ENCODE results near the gene PKHD1. TPM values are rescaled to one million over a fixed set of nuclear protein-coding genes. Genes with fewer than 3 reads are reported as not detected.
A peak's percentile ranks its signal among the peaks of the same experiment; 100 is the strongest.

PKHD1 gene
- total RNA-seq, 2 donors from 2014 or later = 33.3 to 53.4 TPM

- intact Hi-C loops (cut with DNase I) = no loop called here
- Histone ChIP-seq H3K9me3 (no peaks in the 10 kb centered on the region), H3K27me3 (no peaks in the 10 kb centered on the region), H3K4me1 (peaks cover 29% of the 10 kb centered on the region), H3K36me3 (replicated peaks in 1 of 2; ENCODE audit: insufficient read depth in 1 of 2, low read depth in 2 of 2) (no peaks in the 10 kb centered on the region), H3K4me3 (no peak overlapping the region), H3K27ac (peak overlapping the region in 3 of 4 donors; percentile 1 to 81 (median 74))
- TF ChIP-seq POLR2A (IDR thresholded peaks at IDR 0.05) = no peak
- no peak for TF ChIP-seq CTCF (IDR thresholded peaks at IDR 0.05)
- ATAC-seq = peak; percentile 47
- DNase-seq = peak in 2 of 4 donors; percentile 16 to 21
- WGBS, 2 donors = 78 to 84% methylated on average over 1 of the region's 1 CpG
These were observed 35.8 kb upstream of the PKHD1 start for GRCh38 chr6:52123251-52123650.

- no peak for TF ChIP-seq CTCF (IDR thresholded peaks at IDR 0.05)
- TF ChIP-seq POLR2A (IDR thresholded peaks at IDR 0.05) = no peak
- Histone ChIP-seq H3K27ac (no peak overlapping the region), H3K27me3 (no peaks in the 10 kb centered on the region), H3K4me3 (no peak overlapping the region), H3K4me1 (peaks cover 4% of the 10 kb centered on the region), H3K36me3 (replicated peaks in 1 of 2; ENCODE audit: insufficient read depth in 1 of 2, low read depth in 2 of 2) (no peaks in the 10 kb centered on the region), H3K9me3 (no peaks in the 10 kb centered on the region)
- WGBS, 2 donors = 76 to 81% methylated on average over 1 of the region's 1 CpG
- ATAC-seq = no peak
- DNase-seq = no peak
- intact Hi-C loops (cut with DNase I) = no loop called here
These were observed 29.9 kb upstream of the PKHD1 start for GRCh38 chr6:52117352-52117751.

GRCh38 chr6:52116605-52116948 is 29.2 kb upstream of the PKHD1 start:
- Histone ChIP-seq H3K9me3 (no peaks in the 10 kb centered on the region), H3K27ac (no peak overlapping the region), H3K4me1 (peaks cover 4% of the 10 kb centered on the region), H3K27me3 (no peaks in the 10 kb centered on the region), H3K4me3 (no peak overlapping the region), H3K36me3 (replicated peaks in 1 of 2; ENCODE audit: insufficient read depth in 1 of 2, low read depth in 2 of 2) (no peaks in the 10 kb centered on the region)
- intact Hi-C loops (cut with DNase I) = no loop called here
- TF ChIP-seq CTCF (IDR thresholded peaks at IDR 0.05) (no peak), POLR2A (IDR thresholded peaks at IDR 0.05) (no peak)
- ATAC-seq (no peak), DNase-seq (no peak)

GRCh38 chr6:52115891-52116604 is 28.6 kb upstream of the PKHD1 start:
- intact Hi-C loops (cut with DNase I) = no loop called here
- TF ChIP-seq CTCF (IDR thresholded peaks at IDR 0.05) = no peak
- TF ChIP-seq POLR2A (IDR thresholded peaks at IDR 0.05) = no peak
- ATAC-seq = no peak
- no peak for DNase-seq
- H3K27ac ChIP-seq = peak overlapping the region in 1 of 4 donors; percentile 7
- 23% methylated on average over 3 of the region's 3 CpGs for whole genome bisulfite sequencing, 2 donors
- H3K36me3 ChIP-seq (replicated peaks in 1 of 2; ENCODE audit: insufficient read depth in 1 of 2, low read depth in 2 of 2) = no peaks in the 10 kb centered on the region
- H3K4me3 ChIP-seq = no peak overlapping the region
- no peaks in the 10 kb centered on the region for H3K27me3 ChIP-seq
- no peaks in the 10 kb centered on the region for H3K9me3 ChIP-seq
- H3K4me1 ChIP-seq = peaks cover 4% of the 10 kb centered on the region

- Histone ChIP-seq H3K4me1 (peaks cover 4% of the 10 kb centered on the region), H3K4me3 (no peak overlapping the region), H3K36me3 (replicated peaks in 1 of 2; ENCODE audit: insufficient read depth in 1 of 2, low read depth in 2 of 2) (no peaks in the 10 kb centered on the region), H3K27ac (no peak overlapping the region), H3K27me3 (no peaks in the 10 kb centered on the region), H3K9me3 (no peaks in the 10 kb centered on the region)
- intact Hi-C loops (cut with DNase I) = no loop called here
- DNase-seq (no peak), ATAC-seq (no peak)
- TF ChIP-seq POLR2A (IDR thresholded peaks at IDR 0.05) (no peak), CTCF (IDR thresholded peaks at IDR 0.05) (no peak)
- WGBS, 2 donors = 69 to 72% methylated on average over 3 of the region's 3 CpGs
These were observed 27.8 kb upstream of the PKHD1 start for GRCh38 chr6:52115145-52115741.

Measured in body of pancreas (tissue), 4 donors.